Trophoblast cell (in vitro differentiated cells and primary cell): ENCODE results near the gene DIO1.
A peak's percentile ranks its signal among the peaks of the same experiment; 100 is the strongest.
"Not testable (repeated sequence)": the region's sequence is repeated elsewhere in the genome, so short reads cannot be mapped to it uniquely, and the experiment has no call there.

ENCODE experiments used
- DNase-seq, 2 donors: peaks; one replicate each; pipeline ENCODE4 v3.0.0-alpha.2; 2016
- H2AFZ ChIP-seq: 2 replicates; pipeline ENCODE4 v1.6.1; 2013; ENCODE audit warnings: low read length, moderate library complexity, mild to moderate bottlenecking; ENCODE audit not compliant: insufficient read depth, poor library complexity
- H2AK5ac ChIP-seq: 2 replicates; pipeline ENCODE4 v1.6.1; 2013; ENCODE audit warnings: mild to moderate bottlenecking, low read length
- H2BK120ac ChIP-seq: 2 replicates; pipeline ENCODE4 v1.6.1; 2013; ENCODE audit warnings: low read length, mild to moderate bottlenecking, moderate library complexity; ENCODE audit not compliant: insufficient read depth, poor library complexity
- H2BK12ac ChIP-seq: 2 replicates; pipeline ENCODE4 v1.6.1; 2013; ENCODE audit warnings: mild to moderate bottlenecking, low read length, moderate library complexity
- H2BK5ac ChIP-seq: 2 replicates; pipeline ENCODE4 v1.6.1; 2013; ENCODE audit warnings: low read length, low read depth, moderate library complexity, mild to moderate bottlenecking; ENCODE audit not compliant: poor library complexity
- H3K14ac ChIP-seq: 2 replicates; pipeline ENCODE4 v1.6.1; 2013; ENCODE audit warnings: mild to moderate bottlenecking, low read length
- H3K18ac ChIP-seq: 2 replicates; pipeline ENCODE4 v1.6.1; 2013; ENCODE audit warnings: mild to moderate bottlenecking, low read length
- H3K23ac ChIP-seq: 2 replicates; pipeline ENCODE4 v1.6.1; 2013; ENCODE audit warnings: low read length
- H3K27ac ChIP-seq: 2 replicates; pipeline ENCODE4 v1.5.1; 2013; ENCODE audit warnings: low read depth, mild to moderate bottlenecking, inconsistent platforms, low read length, moderate library complexity
- H3K27me3 ChIP-seq: 2 replicates; pipeline ENCODE4 v1.6.1; 2013; ENCODE audit warnings: inconsistent platforms, mild to moderate bottlenecking, low read length, moderate library complexity; ENCODE audit not compliant: insufficient read depth
- H3K36me3 ChIP-seq, 2 experiments: 1 replicate in 1 of 2; 2 replicates in 1 of 2; pipeline ENCODE4 v1.6.1; 2013; ENCODE audit warnings: low read length in 2 of 2, mild to moderate bottlenecking in 2 of 2, moderate library complexity in 1 of 2; ENCODE audit not compliant: insufficient read depth in 2 of 2, control insufficient read depth in 1 of 2
- H3K4ac ChIP-seq: 2 replicates; pipeline ENCODE4 v1.6.1; 2013; ENCODE audit warnings: low read depth, mild to moderate bottlenecking, low read length, moderate library complexity
- H3K4me1 ChIP-seq, 2 experiments: 1 replicate in 1 of 2; 2 replicates in 1 of 2; pipeline ENCODE4 v1.6.1; 2013; ENCODE audit warnings: low read length in 2 of 2, mild to moderate bottlenecking in 2 of 2, moderate library complexity in 1 of 2; ENCODE audit not compliant: insufficient read depth in 2 of 2, control insufficient read depth in 1 of 2
- H3K4me2 ChIP-seq: 2 replicates; pipeline ENCODE4 v1.6.1; 2013; ENCODE audit warnings: inconsistent platforms, mild to moderate bottlenecking, low read length, moderate library complexity
- H3K4me3 ChIP-seq: 2 replicates; pipeline ENCODE4 v1.5.1; 2013; ENCODE audit warnings: mild to moderate bottlenecking, low read depth, low read length, inconsistent platforms
- H3K79me1 ChIP-seq: one replicate; pipeline ENCODE4 v1.6.1; 2013; ENCODE audit warnings: low read length
- H3K79me2 ChIP-seq: 2 replicates; pipeline ENCODE4 v1.6.1; 2013; ENCODE audit warnings: low read length, mild to moderate bottlenecking; ENCODE audit not compliant: control insufficient read depth, insufficient read depth, poor library complexity
- H3K9ac ChIP-seq: 2 replicates; pipeline ENCODE4 v1.6.1; 2013; ENCODE audit warnings: mild to moderate bottlenecking, low read length
- H3K9me3 ChIP-seq: 2 replicates; pipeline ENCODE4 v1.6.1; 2013; ENCODE audit warnings: low read depth, mild to moderate bottlenecking, control low read depth, inconsistent platforms, low read length; ENCODE audit not compliant: insufficient read depth
- H4K12ac ChIP-seq: 2 replicates; pipeline ENCODE4 v1.6.1; 2013; ENCODE audit warnings: low read depth, mild to moderate bottlenecking, low read length, moderate library complexity
- H4K8ac ChIP-seq: 2 replicates; pipeline ENCODE4 v1.6.1; 2013; ENCODE audit warnings: low read depth, mild to moderate bottlenecking, low read length, moderate library complexity
- H4K91ac ChIP-seq: one replicate; pipeline ENCODE4 v1.6.1; 2013; ENCODE audit warnings: low read depth, mild to moderate bottlenecking, low read length, moderate library complexity
- WGBS: extraction: QIAGEN DNeasy Blood & Tissue Kit; methylation state at CpG from one replicate; pipeline ENCODE4 v1.1.7; 2013; ENCODE audit warnings: missing lambda C conversion rate; ENCODE audit not compliant: insufficient read length, insufficient coverage; ENCODE audit errors: extremely low coverage; 5-methylcytosine and 5-hydroxymethylcytosine counted together

Gene DIO1

DNA sequence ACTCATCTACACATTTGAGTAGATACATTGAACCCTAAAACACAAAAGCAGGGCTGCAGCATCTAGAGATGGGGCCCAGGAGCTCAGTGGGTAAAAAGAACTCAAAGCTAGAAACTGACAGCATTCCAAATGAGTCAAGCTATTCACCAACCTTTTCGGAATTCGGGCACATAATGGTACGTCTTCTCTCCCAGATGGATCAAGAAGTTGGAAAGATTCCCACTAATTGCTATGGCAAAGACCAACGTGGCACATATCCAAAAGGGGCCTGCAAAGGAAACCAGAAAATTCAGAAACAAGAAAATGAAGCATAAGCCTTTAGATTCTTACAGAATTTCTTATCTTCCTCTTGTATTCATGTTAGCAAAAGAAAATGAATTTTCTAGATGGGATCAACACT, 22.8 kb upstream of the DIO1 start:
- Histone ChIP-seq H3K9me3 (no peaks in the 10 kb centered on the region), H3K36me3 (peaks cover 8 to 10% of the 10 kb centered on the region in 2 experiments), H2BK5ac (no peak overlapping the region), H4K12ac (no peak overlapping the region), H4K91ac (no peak overlapping the region), H3K4me2 (no peak overlapping the region), H3K23ac (no peak overlapping the region), H2BK120ac (no peak overlapping the region), H3K27ac (no peak overlapping the region), H3K4me1 (no peaks in the 10 kb centered on the region), H2AFZ (no peak overlapping the region), H3K79me2 (no peaks in the 10 kb centered on the region), H3K27me3 (no peaks in the 10 kb centered on the region), H3K14ac (no peak overlapping the region), H3K4ac (no peak overlapping the region), H4K8ac (no peak overlapping the region), H3K9ac (no peak overlapping the region), H3K18ac (no peak overlapping the region), H2BK12ac (no peak overlapping the region), H3K4me3 (no peak overlapping the region), H3K79me1 (no peaks in the 10 kb centered on the region), H2AK5ac (no peak overlapping the region)
- DNase-seq, result no peak
- WGBS, result no CpG with 5 or more reads among the region's 4 CpGs

DNA sequence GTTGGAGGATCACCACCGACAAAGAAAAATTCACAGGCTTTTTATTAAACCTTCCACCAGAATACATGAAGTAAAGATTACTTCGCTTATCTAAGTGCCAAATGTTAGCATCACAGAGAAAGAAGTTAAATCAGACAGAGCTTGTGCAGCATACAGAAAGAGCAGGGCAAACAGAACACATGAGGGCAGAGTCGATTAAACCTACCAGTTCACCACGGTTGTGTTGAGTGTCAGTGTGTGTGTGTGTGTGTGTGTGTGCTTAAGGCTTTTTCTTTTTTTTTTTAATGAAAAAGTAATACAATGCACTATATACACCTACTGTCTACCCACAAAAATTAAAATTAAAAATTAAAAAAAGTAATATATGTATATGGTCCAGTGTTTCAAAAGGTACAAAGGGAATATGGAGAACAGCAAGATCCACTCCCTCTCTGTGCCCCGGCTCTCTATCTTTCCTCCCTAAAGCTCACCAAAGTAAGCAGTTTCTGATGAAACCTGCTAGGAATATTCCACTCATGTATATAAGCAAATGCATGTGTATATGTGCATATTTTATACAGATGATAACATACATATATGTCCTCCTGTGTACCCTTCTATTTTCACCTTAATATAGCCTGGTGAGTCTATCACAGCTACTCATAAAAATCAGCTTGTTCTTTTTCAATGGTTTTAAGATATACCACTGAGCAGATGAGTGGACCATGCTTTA, 22.1 kb upstream of the DIO1 start:
- Histone ChIP-seq H3K36me3 (peaks cover 7 to 8% of the 10 kb centered on the region in 2 experiments), H3K14ac (no peak overlapping the region), H2AK5ac (no peak overlapping the region), H3K23ac (no peak overlapping the region), H3K4me2 (no peak overlapping the region), H3K18ac (no peak overlapping the region), H2BK5ac (no peak overlapping the region), H3K79me2 (no peaks in the 10 kb centered on the region), H3K4me3 (no peak overlapping the region), H3K27ac (no peak overlapping the region), H3K27me3 (no peaks in the 10 kb centered on the region), H3K79me1 (no peaks in the 10 kb centered on the region), H3K4ac (no peak overlapping the region), H3K9me3 (no peaks in the 10 kb centered on the region), H3K4me1 (no peaks in the 10 kb centered on the region), H4K12ac (no peak overlapping the region), H3K9ac (no peak overlapping the region), H4K91ac (no peak overlapping the region), H4K8ac (no peak overlapping the region), H2BK120ac (no peak overlapping the region), H2BK12ac (no peak overlapping the region), H2AFZ (no peak overlapping the region)
- DNase-seq, result no peak
- WGBS, result no CpG with 5 or more reads among the region's 5 CpGs

DNA sequence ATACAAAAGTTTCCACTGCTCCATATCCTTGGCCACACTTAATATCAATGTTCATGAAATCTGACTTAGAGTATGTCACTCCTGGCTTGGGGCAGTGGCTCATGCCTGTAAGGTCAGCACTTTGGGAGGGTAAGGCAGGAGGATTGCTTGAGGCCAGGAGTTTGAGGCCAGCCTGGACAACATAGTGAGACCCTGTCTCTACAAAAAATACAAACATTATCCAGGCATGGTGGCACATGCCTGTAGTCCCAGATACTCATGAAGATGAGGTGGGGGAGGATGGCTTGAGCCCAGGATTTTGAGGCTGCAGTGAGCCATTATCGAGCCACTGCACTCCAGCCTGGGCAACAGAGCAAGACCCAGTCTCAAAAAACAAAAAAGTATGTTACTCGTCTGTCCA, 18.8 kb upstream of the DIO1 start:
- not testable (repeated sequence) for H3K14ac ChIP-seq, H3K23ac ChIP-seq, H3K18ac ChIP-seq, H2AK5ac ChIP-seq, H4K91ac ChIP-seq, H4K12ac ChIP-seq, H3K79me2 ChIP-seq, H3K79me1 ChIP-seq, H2BK5ac ChIP-seq, H3K27me3 ChIP-seq, H2BK12ac ChIP-seq, H2BK120ac ChIP-seq, H3K9ac ChIP-seq, H3K4me3 ChIP-seq, H4K8ac ChIP-seq, H3K9me3 ChIP-seq, H3K4me1 ChIP-seq, H3K4ac ChIP-seq, DNase-seq, H3K4me2 ChIP-seq, H2AFZ ChIP-seq, H3K27ac ChIP-seq
- H3K36me3 ChIP-seq, result peaks cover 8 to 12% of the 10 kb centered on the region in 2 experiments
- WGBS, result no CpG with 5 or more reads among the region's 2 CpGs

DNA sequence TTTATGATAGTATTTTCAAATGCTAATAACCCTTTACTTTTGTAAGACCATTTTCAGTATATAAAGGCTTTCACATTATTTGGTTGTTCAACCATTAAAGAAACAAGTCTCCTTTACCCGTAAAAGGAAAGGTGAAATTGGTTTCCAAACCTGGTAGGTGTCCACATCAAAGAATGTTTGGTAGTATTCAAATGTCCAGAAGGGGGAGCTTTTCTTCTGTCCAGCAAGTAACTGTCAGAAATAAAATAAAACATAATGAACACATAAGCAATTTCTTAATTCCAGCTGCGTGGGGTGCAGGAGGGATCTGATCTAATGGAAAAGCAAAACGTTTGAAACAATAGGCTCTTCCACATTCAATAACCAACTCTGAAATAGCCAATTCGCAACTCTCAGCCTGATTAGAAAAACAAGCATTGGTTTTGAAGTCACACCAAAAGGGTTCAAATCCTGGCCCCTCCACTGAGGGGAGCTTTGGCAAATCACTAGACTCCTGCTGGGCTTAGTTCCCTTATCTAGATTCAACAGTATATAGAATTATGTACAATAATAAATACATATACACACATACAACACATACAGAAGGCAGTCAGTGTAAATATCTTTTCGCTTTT, 15.4 kb upstream of the DIO1 start:
- Histone ChIP-seq H3K4me2 (no peak overlapping the region), H3K14ac (no peak overlapping the region), H3K79me2 (no peaks in the 10 kb centered on the region), H2BK5ac (no peak overlapping the region), H3K9me3 (no peaks in the 10 kb centered on the region), H4K91ac (no peak overlapping the region), H2AK5ac (no peak overlapping the region), H3K9ac (no peak overlapping the region), H2BK12ac (no peak overlapping the region), H2AFZ (no peak overlapping the region), H3K4me1 (no peaks in the 10 kb centered on the region), H3K27me3 (no peaks in the 10 kb centered on the region), H3K18ac (no peak overlapping the region), H3K36me3 (peaks cover 4 to 12% of the 10 kb centered on the region in 2 experiments), H3K4ac (no peak overlapping the region), H3K27ac (no peak overlapping the region), H2BK120ac (no peak overlapping the region), H4K8ac (no peak overlapping the region), H3K23ac (no peak overlapping the region), H4K12ac (no peak overlapping the region), H3K79me1 (no peaks in the 10 kb centered on the region), H3K4me3 (no peak overlapping the region)
- no CpG with 5 or more reads among the region's 5 CpGs for WGBS
- DNase-seq, result peak in 1 of 2 donors; percentile 77
